ENCODE measurements around the gene SRSF3. TPM values are rescaled to one million over a fixed set of nuclear protein-coding genes. Genes with fewer than 3 reads are reported as not detected.

Gene SRSF3
- total and polyA plus RNA-seq, 4 donors = 160 to 197 (median 191) TPM

GRCh38 chr6:36627141-36627540 is 33.0 kb downstream of the SRSF3 start:
- WGBS, 2 donors = 95 to 98% methylated on average over 5 of the region's 5 CpGs
- intact Hi-C loops (cut with DNase I) = loop anchor here (10.0 kb wide), 1 partner anchor 228 kb away; no protein-coding TSS in a partner anchor
- ATAC-seq (ENCODE audit: low FRiP score) (no peak), DNase-seq (peak in 1 of 2 donors; percentile 28)
- Histone ChIP-seq H3K36me3 (ENCODE audit: control insufficient read depth in 1 of 2, insufficient read depth in 2 of 2, low read length in 1 of 2) (no peaks in the 10 kb centered on the region), H3K9me3 (ENCODE audit: control insufficient read depth, low read length) (no peaks in the 10 kb centered on the region), H3K27ac (ENCODE audit: low read depth in 1 of 2, low read length in 2 of 2) (peak overlapping the region in 1 of 2 donors; percentile 59), H3K4me3 (ENCODE audit: low read length in 2 of 2) (no peak overlapping the region), H3K4me1 (ENCODE audit: control insufficient read depth in 1 of 2, insufficient read depth in 2 of 2, low read length in 2 of 2) (peaks cover 3 to 4% of the 10 kb centered on the region in 2 donors), H3K27me3 (ENCODE audit: control insufficient read depth in 1 of 2, insufficient read depth in 2 of 2, low read length in 1 of 2) (no peaks in the 10 kb centered on the region)

GRCh38 chr6:36627801-36628246 is 33.7 kb downstream of the SRSF3 start:
- Histone ChIP-seq H3K27ac (ENCODE audit: low read depth in 1 of 2, low read length in 2 of 2) (peak overlapping the region in 1 of 2 donors; percentile 59), H3K9me3 (ENCODE audit: control insufficient read depth, low read length) (no peaks in the 10 kb centered on the region), H3K4me3 (ENCODE audit: low read length in 2 of 2) (no peak overlapping the region), H3K4me1 (ENCODE audit: control insufficient read depth in 1 of 2, insufficient read depth in 2 of 2, low read length in 2 of 2) (peaks cover 3 to 4% of the 10 kb centered on the region in 2 donors), H3K36me3 (ENCODE audit: control insufficient read depth in 1 of 2, insufficient read depth in 2 of 2, low read length in 1 of 2) (no peaks in the 10 kb centered on the region), H3K27me3 (ENCODE audit: control insufficient read depth in 1 of 2, insufficient read depth in 2 of 2, low read length in 1 of 2) (no peaks in the 10 kb centered on the region)
- WGBS, 2 donors = 3 to 5% methylated on average over 4 of the region's 4 CpGs
- peak in 1 of 2 donors; percentile 87 for DNase-seq
- intact Hi-C loops (cut with DNase I) = loop anchor here (10.0 kb wide), 1 partner anchor 227 kb away; no protein-coding TSS in a partner anchor
- ATAC-seq (ENCODE audit: low FRiP score) = peak; percentile 83

- peaks cover 3 to 4% of the 10 kb centered on the region in 2 donors for H3K4me1 ChIP-seq (ENCODE audit: control insufficient read depth in 1 of 2, insufficient read depth in 2 of 2, low read length in 2 of 2)
- peak in 1 of 2 donors; percentile 44 for DNase-seq
- no peaks in the 10 kb centered on the region for H3K9me3 ChIP-seq (ENCODE audit: control insufficient read depth, low read length)
- H3K36me3 ChIP-seq (ENCODE audit: control insufficient read depth in 1 of 2, insufficient read depth in 2 of 2, low read length in 1 of 2) = no peaks in the 10 kb centered on the region
- intact Hi-C loops (cut with DNase I) = loop anchor here (10.0 kb wide), 1 partner anchor 225 kb away; no protein-coding TSS in a partner anchor
- H3K4me3 ChIP-seq (ENCODE audit: low read length in 2 of 2) = no peak overlapping the region
- no peak for ATAC-seq (ENCODE audit: low FRiP score)
- peak overlapping the region in 1 of 2 donors; percentile 2 for H3K27ac ChIP-seq (ENCODE audit: low read depth in 1 of 2, low read length in 2 of 2)
- WGBS, 2 donors = 91 to 93% methylated on average over 11 of the region's 11 CpGs
- no peaks in the 10 kb centered on the region for H3K27me3 ChIP-seq (ENCODE audit: control insufficient read depth in 1 of 2, insufficient read depth in 2 of 2, low read length in 1 of 2)
These were observed 35.6 kb downstream of the SRSF3 start for GRCh38 chr6:36629784-36630183.

- Histone ChIP-seq H3K36me3 (ENCODE audit: control insufficient read depth in 1 of 2, insufficient read depth in 2 of 2, low read length in 1 of 2) (no peaks in the 10 kb centered on the region), H3K9me3 (ENCODE audit: control insufficient read depth, low read length) (no peaks in the 10 kb centered on the region), H3K4me3 (ENCODE audit: low read length in 2 of 2) (no peak overlapping the region), H3K4me1 (ENCODE audit: control insufficient read depth in 1 of 2, insufficient read depth in 2 of 2, low read length in 2 of 2) (peaks cover 0 to 3% of the 10 kb centered on the region in 2 donors), H3K27me3 (ENCODE audit: control insufficient read depth in 1 of 2, insufficient read depth in 2 of 2, low read length in 1 of 2) (no peaks in the 10 kb centered on the region), H3K27ac (ENCODE audit: low read depth in 1 of 2, low read length in 2 of 2) (no peak overlapping the region)
- WGBS, 2 donors = 66 to 74% methylated on average over 14 of the region's 14 CpGs
- ATAC-seq (ENCODE audit: low FRiP score) = no peak
- no peak for DNase-seq
- intact Hi-C loops (cut with DNase I) = no loop called here
These were observed 37.3 kb downstream of the SRSF3 start for GRCh38 chr6:36631326-36632011.

- intact Hi-C loops (cut with DNase I) = no loop called here
- Histone ChIP-seq H3K36me3 (ENCODE audit: control insufficient read depth in 1 of 2, insufficient read depth in 2 of 2, low read length in 1 of 2) (no peaks in the 10 kb centered on the region), H3K27ac (ENCODE audit: low read depth in 1 of 2, low read length in 2 of 2) (no peak overlapping the region), H3K9me3 (ENCODE audit: control insufficient read depth, low read length) (no peaks in the 10 kb centered on the region), H3K4me1 (ENCODE audit: control insufficient read depth in 1 of 2, insufficient read depth in 2 of 2, low read length in 2 of 2) (peaks cover 0 to 3% of the 10 kb centered on the region in 2 donors), H3K27me3 (ENCODE audit: control insufficient read depth in 1 of 2, insufficient read depth in 2 of 2, low read length in 1 of 2) (no peaks in the 10 kb centered on the region), H3K4me3 (ENCODE audit: low read length in 2 of 2) (no peak overlapping the region)
- ATAC-seq (ENCODE audit: low FRiP score) (no peak), DNase-seq (no peak)
- WGBS, 2 donors = 91 to 95% methylated on average over 6 of the region's 6 CpGs
These were observed 39.2 kb downstream of the SRSF3 start for GRCh38 chr6:36633370-36633769.

- Histone ChIP-seq H3K4me1 (ENCODE audit: control insufficient read depth in 1 of 2, insufficient read depth in 2 of 2, low read length in 2 of 2) (peaks cover 0 to 3% of the 10 kb centered on the region in 2 donors), H3K36me3 (ENCODE audit: control insufficient read depth in 1 of 2, insufficient read depth in 2 of 2, low read length in 1 of 2) (no peaks in the 10 kb centered on the region), H3K27ac (ENCODE audit: low read depth in 1 of 2, low read length in 2 of 2) (peak overlapping the region in 1 of 2 donors; percentile 25), H3K4me3 (ENCODE audit: low read length in 2 of 2) (no peak overlapping the region), H3K9me3 (ENCODE audit: control insufficient read depth, low read length) (no peaks in the 10 kb centered on the region), H3K27me3 (ENCODE audit: control insufficient read depth in 1 of 2, insufficient read depth in 2 of 2, low read length in 1 of 2) (no peaks in the 10 kb centered on the region)
- peak; percentile 75 for ATAC-seq (ENCODE audit: low FRiP score)
- 17 to 19% methylated on average over 9 of the region's 9 CpGs for WGBS, 2 donors
- peak; percentile 87 to 89 for DNase-seq
- intact Hi-C loops (cut with DNase I) = no loop called here
These were observed 39.8 kb downstream of the SRSF3 start for GRCh38 chr6:36633915-36634314.

- Histone ChIP-seq H3K27ac (ENCODE audit: low read depth in 1 of 2, low read length in 2 of 2) (peak overlapping the region in 1 of 2 donors; percentile 25), H3K27me3 (ENCODE audit: control insufficient read depth in 1 of 2, insufficient read depth in 2 of 2, low read length in 1 of 2) (no peaks in the 10 kb centered on the region), H3K4me3 (ENCODE audit: low read length in 2 of 2) (no peak overlapping the region), H3K9me3 (ENCODE audit: control insufficient read depth, low read length) (no peaks in the 10 kb centered on the region), H3K36me3 (ENCODE audit: control insufficient read depth in 1 of 2, insufficient read depth in 2 of 2, low read length in 1 of 2) (no peaks in the 10 kb centered on the region), H3K4me1 (ENCODE audit: control insufficient read depth in 1 of 2, insufficient read depth in 2 of 2, low read length in 2 of 2) (peaks cover 0 to 1% of the 10 kb centered on the region in 2 donors)
- DNase-seq = no peak
- 79 to 80% methylated on average over 16 of the region's 16 CpGs for WGBS, 2 donors
- ATAC-seq (ENCODE audit: low FRiP score) = no peak
- intact Hi-C loops (cut with DNase I) = no loop called here
These were observed 40.4 kb downstream of the SRSF3 start for GRCh38 chr6:36634317-36635108.

- DNase-seq (no peak), ATAC-seq (ENCODE audit: low FRiP score) (no peak)
- H3K4me1 ChIP-seq (ENCODE audit: control insufficient read depth in 1 of 2, insufficient read depth in 2 of 2, low read length in 2 of 2) = no peaks in the 10 kb centered on the region
- intact Hi-C loops (cut with DNase I) = no loop called here
- H3K27me3 ChIP-seq (ENCODE audit: control insufficient read depth in 1 of 2, insufficient read depth in 2 of 2, low read length in 1 of 2) = no peaks in the 10 kb centered on the region
- WGBS, 2 donors = 64 to 67% methylated on average over 5 of the region's 5 CpGs
- H3K9me3 ChIP-seq (ENCODE audit: control insufficient read depth, low read length) = no peaks in the 10 kb centered on the region
- H3K36me3 ChIP-seq (ENCODE audit: control insufficient read depth in 1 of 2, insufficient read depth in 2 of 2, low read length in 1 of 2) = no peaks in the 10 kb centered on the region
- H3K4me3 ChIP-seq (ENCODE audit: low read length in 2 of 2) = no peak overlapping the region
- no peak overlapping the region for H3K27ac ChIP-seq (ENCODE audit: low read depth in 1 of 2, low read length in 2 of 2)
These were observed 42.1 kb downstream of the SRSF3 start for GRCh38 chr6:36636283-36636682.

Data from aorta (tissue), 5 donors.